HCEC 1CT (cell line): ENCODE data around the gene GIGYF2.
"Not testable (repeated sequence)": the region's sequence is repeated elsewhere in the genome, so short reads cannot be mapped to it uniquely, and the experiment has no call there.

Experiments
- DNase-seq: peaks from one replicate; pipeline ENCODE4 v3.0.0-alpha.2; 2017

The GIGYF2 gene

DNA sequence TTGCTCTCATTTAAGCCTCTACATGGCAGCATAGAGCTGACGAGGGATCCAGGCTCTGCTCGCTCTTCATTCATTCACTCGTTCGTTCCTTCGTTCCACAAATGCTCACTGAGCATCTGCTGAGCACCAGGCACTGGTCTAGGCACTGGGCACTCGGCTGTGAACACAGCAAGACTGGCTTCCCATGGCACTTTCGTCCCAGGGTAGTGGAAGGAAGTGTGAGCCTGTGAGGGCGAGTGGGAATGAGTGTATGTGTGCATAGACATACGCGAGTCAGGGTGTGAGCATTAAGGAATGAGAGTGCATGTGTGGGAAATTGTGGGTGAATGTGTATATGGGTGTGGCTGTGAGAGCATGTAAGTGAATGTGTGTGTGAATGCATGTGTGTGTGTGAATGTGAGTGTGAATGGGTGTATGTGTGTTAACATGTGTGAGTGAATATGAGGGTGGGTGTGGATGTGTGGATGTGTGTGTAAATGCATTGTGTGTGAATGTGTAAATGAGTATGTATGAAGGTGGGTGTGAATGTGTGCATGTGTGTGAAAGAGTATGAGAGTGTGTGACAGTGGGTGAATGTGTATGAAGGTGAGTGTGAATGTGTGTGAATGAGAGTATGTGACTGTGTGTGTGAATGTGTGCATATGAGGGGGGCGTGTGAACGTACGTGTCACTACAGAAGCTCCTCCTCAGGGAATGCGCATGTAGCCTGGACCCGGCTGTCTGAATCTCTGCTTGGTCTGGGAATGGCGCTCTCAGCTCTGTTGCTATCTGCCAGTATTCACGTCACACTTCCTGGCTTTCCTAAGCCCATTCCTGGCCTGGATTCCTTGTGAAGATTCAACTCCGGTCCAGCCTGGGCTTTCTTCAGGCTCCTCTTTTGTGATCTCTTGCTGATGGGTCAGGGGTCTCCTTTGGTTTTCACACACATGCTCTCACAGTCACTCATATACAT, 201.7 kb downstream of the GIGYF2 start:
- DNase-seq, result peak; percentile 39

DNA sequence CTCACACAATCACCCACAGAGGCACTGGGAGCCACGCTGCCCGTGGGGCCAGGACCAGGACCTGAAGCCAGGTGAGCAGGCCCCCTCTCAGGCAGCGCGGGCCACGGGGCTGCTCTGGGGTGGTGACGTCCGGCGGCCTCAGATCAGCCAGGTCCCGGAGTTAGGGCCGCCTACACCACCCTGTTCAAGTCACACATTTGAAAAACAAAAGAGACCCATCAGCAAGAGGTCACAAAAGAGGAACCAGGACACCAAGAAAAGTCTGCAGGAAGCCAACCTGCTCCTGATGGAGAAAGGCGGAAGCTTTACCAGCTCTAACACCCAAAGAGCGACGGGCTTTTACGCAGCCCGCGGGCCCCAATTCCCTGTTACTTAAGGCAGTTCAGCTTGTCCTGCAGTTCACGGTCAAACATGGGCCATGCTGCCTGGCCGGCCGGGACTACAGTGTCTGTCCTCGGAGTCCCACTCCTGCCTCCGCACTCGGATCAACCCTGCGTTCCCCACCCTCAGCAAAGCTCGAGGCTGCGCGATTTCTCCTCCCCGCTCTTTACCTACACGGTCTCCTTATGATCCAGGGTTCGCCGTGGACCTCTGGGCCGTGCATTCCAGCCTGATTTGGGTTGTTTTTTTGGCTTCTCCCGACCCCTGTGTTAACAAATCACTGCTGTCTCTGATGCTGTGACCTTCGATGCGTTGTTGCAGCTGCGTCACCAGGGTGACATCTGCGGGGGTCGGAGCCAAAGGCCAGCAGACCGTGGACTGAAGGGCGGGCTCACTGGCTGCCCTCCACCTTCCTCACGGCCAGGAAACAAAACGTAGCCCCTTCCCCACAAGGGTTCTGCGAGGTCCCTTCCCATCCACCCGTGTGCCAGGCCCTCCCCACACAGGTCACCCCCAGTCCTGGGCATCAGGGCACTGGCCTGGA, 203.9 kb downstream of the GIGYF2 start:
- DNase-seq, result no peak

DNA sequence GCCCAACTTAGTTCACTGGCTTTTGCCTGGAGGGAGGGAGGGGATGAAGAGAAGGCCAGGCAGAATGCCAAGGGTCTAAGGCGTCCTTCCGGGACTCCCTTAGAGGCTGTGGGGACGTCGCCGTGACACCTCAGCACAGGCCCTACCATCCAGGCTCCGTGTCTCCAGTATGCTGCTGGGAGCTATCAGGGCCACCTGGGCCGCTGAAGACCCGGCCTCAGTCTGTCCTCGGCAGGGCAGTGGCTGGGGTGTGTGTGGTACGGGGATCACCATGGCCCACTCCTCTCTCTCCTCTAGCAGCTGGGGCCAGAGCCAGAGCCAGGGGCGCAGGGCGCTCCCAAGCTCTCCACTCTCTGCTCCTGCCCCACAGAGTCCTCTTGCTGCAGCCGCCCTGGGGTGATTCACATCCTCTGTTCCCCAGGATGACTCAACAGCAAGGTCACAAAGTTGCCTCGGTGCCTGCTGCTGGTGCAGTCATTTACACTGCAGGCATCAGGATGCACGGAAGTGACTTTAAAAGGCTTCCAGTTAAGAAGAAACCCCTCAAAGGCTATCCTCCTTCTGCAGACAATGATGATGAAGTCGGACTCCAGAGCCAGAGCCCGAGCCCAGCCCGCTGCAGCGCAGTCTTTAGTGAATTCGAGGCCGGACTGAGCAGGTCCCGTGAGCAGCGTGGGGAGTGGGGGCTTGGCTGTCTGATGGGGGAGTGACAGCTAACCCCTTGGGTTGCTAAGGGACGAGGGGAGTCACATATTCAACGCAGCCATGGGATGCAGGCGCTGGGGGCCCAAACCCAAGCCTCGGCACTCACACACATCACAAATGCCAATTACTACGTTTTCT, 204.8 kb downstream of the GIGYF2 start:
- peak; percentile 93 for DNase-seq

DNA sequence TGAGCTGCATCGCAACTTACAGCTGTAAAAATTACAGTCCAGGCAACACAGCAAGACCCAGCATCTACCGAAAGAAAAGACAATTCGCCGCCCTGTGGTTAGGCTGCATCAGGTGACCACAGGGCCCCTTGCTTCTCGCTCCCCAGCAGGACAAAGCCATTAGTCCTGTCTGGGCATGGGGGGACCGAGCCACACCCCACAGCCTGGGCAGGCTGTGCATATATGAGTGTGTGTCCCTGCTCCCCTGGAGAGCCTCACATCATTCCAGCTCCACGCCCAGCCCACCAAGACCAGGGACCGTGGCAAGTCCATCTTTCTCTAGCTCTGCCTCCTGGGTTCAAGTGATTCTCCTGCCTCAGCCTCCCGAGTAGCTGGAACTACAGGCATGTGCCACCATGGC, 206.9 kb downstream of the GIGYF2 start:
- no peak for DNase-seq

DNA sequence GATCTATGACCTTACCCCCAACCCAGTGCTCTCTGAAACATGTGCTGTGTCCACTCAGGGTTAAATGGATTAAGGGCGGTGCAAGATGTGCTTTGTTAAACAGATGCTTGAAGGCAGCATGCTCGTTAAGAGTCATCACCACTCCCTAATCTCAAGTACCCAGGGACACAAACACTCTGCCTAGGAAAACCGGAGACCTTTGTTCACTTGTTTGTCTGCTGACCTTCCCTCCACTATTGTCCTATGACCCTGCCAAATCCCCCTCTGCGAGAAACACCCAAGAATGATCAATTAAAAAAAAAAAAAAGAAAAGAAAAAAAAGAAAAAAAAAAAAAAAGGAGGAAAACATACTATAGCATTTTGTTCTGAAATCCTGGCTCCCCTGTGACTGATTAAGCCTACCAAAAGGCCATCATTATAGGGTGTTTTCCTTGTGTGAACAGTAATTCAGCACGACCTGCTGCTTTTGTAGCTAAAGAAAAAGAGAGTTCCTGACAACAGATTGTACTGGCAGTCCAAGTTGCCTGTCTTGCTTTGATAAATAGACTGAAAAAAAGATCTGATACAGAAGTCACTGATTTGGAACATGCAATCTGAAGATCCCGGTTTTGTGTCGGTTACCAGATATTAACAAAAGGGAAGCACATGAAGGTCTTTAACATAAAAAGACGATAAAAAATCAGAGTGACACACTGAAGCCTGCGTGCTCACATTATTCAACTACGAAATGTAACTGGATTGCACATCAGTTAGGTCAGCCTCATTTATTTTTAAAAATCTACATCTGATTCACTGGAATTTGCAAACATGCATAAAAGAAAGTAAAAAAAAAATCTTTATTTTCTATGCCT, 210.0 kb downstream of the GIGYF2 start:
- not testable (repeated sequence) for DNase-seq

DNA sequence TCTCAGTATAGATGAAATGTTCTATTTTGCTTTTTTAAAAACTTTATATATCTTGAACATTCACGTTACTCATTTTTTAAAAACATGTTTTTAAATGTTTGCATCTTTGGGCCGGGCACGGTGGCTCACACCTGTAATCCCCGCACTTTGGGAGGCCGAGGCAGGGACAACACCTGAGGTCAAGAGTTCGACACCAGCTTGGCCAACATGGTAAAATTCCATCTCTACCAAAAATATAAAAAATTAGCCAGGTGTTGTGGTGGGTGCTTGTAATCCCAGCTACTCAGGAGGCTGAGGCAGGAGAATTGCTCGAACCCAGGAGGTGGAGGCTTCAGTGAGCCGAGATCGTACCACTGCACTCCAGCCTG, 210.6 kb downstream of the GIGYF2 start:
- not testable (repeated sequence) for DNase-seq

DNA sequence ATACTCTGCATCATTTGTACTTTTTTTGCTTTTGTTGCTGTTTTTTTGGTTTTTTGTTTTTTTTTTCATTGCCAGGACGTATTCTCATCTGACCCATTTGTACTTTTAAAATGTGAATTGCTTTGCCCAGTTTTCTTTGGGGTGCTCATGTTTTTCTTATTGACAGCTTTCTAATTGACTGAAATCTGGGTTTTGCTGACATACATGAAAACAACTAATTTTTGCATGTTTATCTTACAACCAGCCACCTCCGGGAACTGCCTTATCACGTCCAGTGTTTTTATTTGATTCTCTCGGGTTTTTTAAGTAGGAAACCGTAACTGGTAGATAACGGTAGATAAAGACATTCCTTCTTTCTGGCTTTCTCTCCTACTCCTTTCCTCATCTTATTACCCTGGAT, 211.6 kb downstream of the GIGYF2 start:
- no peak for DNase-seq
